Fibroblast of pulmonary artery (primary cell): ENCODE measurements around the gene TMEM175.

Source experiments
- DNase-seq: peaks from one replicate; pipeline ENCODE4 v3.0.0-alpha.2; 2010; ENCODE audit warnings: low read depth
- H3K4me3 ChIP-seq: replicated peaks from 2 replicates; pipeline ENCODE4 v1.5.1; 2011; ENCODE audit warnings: low read depth, mild to moderate bottlenecking, control low read depth, low read length, moderate library complexity
- CTCF ChIP-seq: IDR thresholded peaks from 2 replicates; pipeline ENCODE4 v1.5.1; 2011; ENCODE audit warnings: mild to moderate bottlenecking, control low read depth, low read length, inconsistent platforms; ENCODE audit errors: missing control alignments

The TMEM175 gene

DNA sequence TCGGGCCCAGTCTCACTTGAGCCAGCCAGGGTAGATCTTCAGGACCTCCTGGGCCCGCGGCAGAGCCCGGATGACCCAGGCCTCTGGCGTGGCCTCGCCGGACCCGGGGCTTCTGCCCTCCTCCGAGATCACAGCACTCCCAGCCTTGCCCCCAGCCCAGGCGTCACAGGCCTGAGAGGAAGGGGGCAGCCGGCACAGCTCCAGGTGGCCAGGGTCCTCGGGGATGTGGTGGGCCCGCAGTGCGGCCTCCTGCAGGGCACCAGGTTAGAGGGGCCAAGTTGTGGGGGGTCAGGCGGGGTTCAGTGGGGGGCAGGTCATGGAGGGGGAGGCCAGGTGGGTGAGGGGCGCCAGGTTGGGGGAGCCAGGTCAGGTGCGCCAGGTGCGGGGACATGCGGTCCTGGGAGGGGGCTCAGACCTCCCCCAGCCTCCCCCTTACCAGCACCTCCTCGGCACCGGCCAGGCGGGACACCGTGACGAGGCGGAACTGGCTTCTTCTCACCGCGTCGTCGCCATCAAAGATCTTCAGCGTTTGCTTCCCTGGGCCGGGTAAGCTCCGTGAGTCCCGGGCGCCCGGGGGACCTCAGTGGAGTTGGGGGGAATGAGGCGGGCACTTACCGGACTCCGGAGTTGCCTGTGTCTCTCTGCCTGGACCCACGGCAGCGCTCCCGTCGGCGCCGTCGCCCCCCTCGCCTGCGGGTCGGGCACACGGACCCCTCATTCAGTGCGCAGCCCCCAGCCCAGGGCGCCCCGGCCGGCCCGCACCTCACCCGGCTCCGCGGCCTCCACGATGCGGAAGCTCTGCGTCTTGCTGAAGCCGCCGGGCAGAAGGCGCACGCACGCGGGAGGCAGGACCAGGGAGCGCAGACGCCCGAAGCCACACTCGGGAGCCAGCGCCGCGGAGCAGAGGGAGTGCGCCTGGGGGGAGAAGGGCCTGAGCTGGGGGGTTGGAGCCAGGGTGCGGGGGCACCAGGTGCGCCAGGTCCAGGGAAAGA, 35.1 kb downstream of the TMEM175 start:
- no peak overlapping the region for H3K4me3 ChIP-seq
- no peak for TF ChIP-seq CTCF
- no peak for DNase-seq

- no peak overlapping the region for H3K4me3 ChIP-seq
- no peak for TF ChIP-seq CTCF
- no peak for DNase-seq
Measured at GRCh38 chr4:968221-968620, 36.0 kb downstream of the TMEM175 start.

- no peak for DNase-seq
- H3K4me3 ChIP-seq = no peak overlapping the region
- no peak for TF ChIP-seq CTCF
Measured at GRCh38 chr4:968621-969394, 36.5 kb downstream of the TMEM175 start.

- no peak overlapping the region for H3K4me3 ChIP-seq
- no peak for TF ChIP-seq CTCF
- DNase-seq = no peak
Measured at GRCh38 chr4:970046-970745, 37.9 kb downstream of the TMEM175 start.

DNA sequence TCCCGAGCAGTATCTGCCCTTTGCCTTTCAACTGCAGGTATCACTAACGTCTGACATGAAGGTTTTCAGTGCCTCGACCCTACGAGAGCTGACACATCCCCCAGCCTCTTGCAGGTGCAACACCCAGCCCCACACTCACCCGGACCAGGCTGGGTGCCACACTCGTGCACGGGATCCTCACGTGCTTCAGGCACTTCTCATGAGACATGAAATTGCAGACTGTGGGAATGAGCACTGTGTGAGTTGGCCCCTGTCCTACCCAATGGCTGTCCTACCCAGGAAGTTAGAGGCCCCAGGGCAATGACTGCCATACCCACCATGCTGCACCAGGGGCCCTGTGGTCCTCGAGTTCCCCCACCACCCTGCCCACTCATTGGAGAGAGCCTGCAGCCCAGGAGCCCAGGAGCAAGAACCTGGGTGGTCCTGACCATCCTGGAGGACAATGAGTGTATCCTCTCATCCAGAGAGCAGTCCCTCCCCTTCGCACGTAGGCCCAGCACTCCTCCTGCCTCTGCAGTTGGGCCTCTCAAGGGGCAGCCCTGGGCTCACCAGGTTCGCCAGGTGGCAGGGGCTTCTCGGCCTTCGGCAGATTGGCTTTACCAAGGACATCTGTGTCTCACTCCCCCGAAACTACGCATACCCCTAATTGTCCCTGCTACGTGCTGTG, 38.7 kb downstream of the TMEM175 start:
- no peak for TF ChIP-seq CTCF
- no peak overlapping the region for H3K4me3 ChIP-seq
- DNase-seq = no peak
